ENCODE measurements around the gene KDM8.

- no peak for TF ChIP-seq CTCF (IDR thresholded peaks at IDR 0.05; ENCODE audit: insufficient read depth, low read length, poor library complexity, severe bottlenecking)
- TF ChIP-seq EZH2phosphoT487 (conservative IDR thresholded peaks at IDR 0.05; ENCODE audit: low read length) = no peak
These were observed 48.3 kb downstream of the KDM8 start for GRCh38 chr16:27251541-27252205.
